Lung (tissue), 12 donors: ENCODE results near the gene GNPTAB. TPM values are rescaled to one million over a fixed set of nuclear protein-coding genes. Genes with fewer than 3 reads are reported as not detected.

ENCODE experiments used
- ATAC-seq: fragments of 200-7000 bp; cut with Tn5 transposase; one replicate; pipeline ENCODE4 v1.9.1; 2020; ENCODE audit warnings: moderate number of reproducible peaks; ENCODE audit not compliant: insufficient read depth, low FRiP score
- DNase-seq, 3 donors: peaks; one replicate each; pipeline ENCODE4 v3.0.0-alpha.2; 2013 to 2017
- H3K27ac ChIP-seq, 2 donors: one replicate each; pipeline ENCODE4 v1.5.1; 2013; ENCODE audit warnings: mild to moderate bottlenecking in 2 of 2, moderate library complexity in 2 of 2, control low read depth in 1 of 2, inconsistent platforms in 1 of 2, low read depth in 1 of 2, low read length in 1 of 2
- H3K27me3 ChIP-seq, 3 donors: one replicate each; pipeline ENCODE4 v1.5.1; 2013; ENCODE audit warnings: low read length in 2 of 3; ENCODE audit not compliant: control insufficient read depth in 3 of 3, insufficient read depth in 3 of 3
- H3K36me3 ChIP-seq, 4 donors: one replicate each; pipeline ENCODE4 v1.5.1; 2013; ENCODE audit warnings: low read length in 4 of 4, mild to moderate bottlenecking in 1 of 4, moderate library complexity in 1 of 4; ENCODE audit not compliant: control insufficient read depth in 4 of 4, insufficient read depth in 4 of 4
- H3K4me1 ChIP-seq, 5 donors: one replicate each; pipeline ENCODE4 v1.5.1; 2013; ENCODE audit warnings: low read length in 5 of 5, mild to moderate bottlenecking in 2 of 5, moderate library complexity in 1 of 5; ENCODE audit not compliant: control insufficient read depth in 5 of 5, insufficient read depth in 5 of 5
- H3K4me3 ChIP-seq: one replicate; pipeline ENCODE4 v1.5.1; 2013; ENCODE audit warnings: mild to moderate bottlenecking, control low read depth, moderate library complexity
- H3K9ac ChIP-seq, 2 donors: one replicate each; pipeline ENCODE4 v1.5.1; 2013; ENCODE audit warnings: low read length in 2 of 2, control low read depth in 1 of 2; ENCODE audit not compliant: insufficient read depth in 1 of 2
- H3K9me3 ChIP-seq, 4 donors: one replicate each; pipeline ENCODE4 v1.5.1; 2013; ENCODE audit warnings: low read length in 3 of 4, mild to moderate bottlenecking in 1 of 4, moderate library complexity in 1 of 4; ENCODE audit not compliant: control insufficient read depth in 4 of 4, insufficient read depth in 3 of 4
- CTCF ChIP-seq: IDR thresholded peaks from 2 replicates; pipeline ENCODE4 v1.5.1; 2012; ENCODE audit warnings: mild to moderate bottlenecking; ENCODE audit errors: control extremely low read depth, extremely low read depth
- WGBS, 2 donors: extraction: QIAGEN DNeasy Blood & Tissue Kit; methylation state at CpG; one replicate each; pipeline ENCODE4 v1.1.7; 2013; 5-methylcytosine and 5-hydroxymethylcytosine counted together
- polyA plus RNA-seq, 2 donors: library from polyadenylated mRNA; stranded (reverse); fragments of 200-250 nt; gene quantifications; one replicate each; pipeline ENCODE4 v1.2.1, GENCODE V29; 2013
- total RNA-seq, 2 donors: library from RNA; depleted of rRNA in 1 of 2; stranded (reverse); fragments of >200 nt in 1 of 2; gene quantifications; one replicate each; pipeline ENCODE4 v1.2.1, GENCODE V29; 2014 to 2021
- donor health status: control.
- donor health status: control.
- donor health status: Bipolar disorder and iron deficiency.
- donor health status: healthy.
- donor health status: DM: yes; HTN: yes; CAD: no.

The GNPTAB gene
- total and polyA plus RNA-seq, 4 donors, result 14.8 to 74.3 (median 39.9) TPM

GRCh38 chr12:101719566-101719965 lies 111.2 kb downstream of the GNPTAB start:
- peaks cover 3 to 10% (median 7%) of the 10 kb centered on the region in 4 donors for H3K36me3 ChIP-seq
- H3K4me1 ChIP-seq, result no peaks in the 10 kb centered on the region
- H3K9me3 ChIP-seq, result no peaks in the 10 kb centered on the region
- H3K4me3 ChIP-seq, result no peak overlapping the region
- H3K27ac ChIP-seq, result no peak overlapping the region
- no peak for ATAC-seq
- no peaks in the 10 kb centered on the region for H3K27me3 ChIP-seq
- H3K9ac ChIP-seq, result no peak overlapping the region
- no peak for DNase-seq
- TF ChIP-seq CTCF, result no peak

- H3K36me3 ChIP-seq, result no peaks in the 10 kb centered on the region
- no peak for TF ChIP-seq CTCF
- H3K27me3 ChIP-seq, result no peaks in the 10 kb centered on the region
- no peak for DNase-seq
- no peaks in the 10 kb centered on the region for H3K9me3 ChIP-seq
- H3K4me1 ChIP-seq, result peaks cover 0 to 8% (median 0%) of the 10 kb centered on the region in 5 donors
- no peak overlapping the region for H3K9ac ChIP-seq
- 71 to 79% methylated on average over 3 of the region's 3 CpGs for WGBS, 2 donors
- H3K27ac ChIP-seq, result peak overlapping the region in 1 of 2 donors; percentile 2
- H3K4me3 ChIP-seq, result no peak overlapping the region
- ATAC-seq, result no peak
These were observed 115.8 kb downstream of the GNPTAB start for GRCh38 chr12:101714877-101715444.

GRCh38 chr12:101713930-101714329 lies 116.8 kb downstream of the GNPTAB start:
- no peaks in the 10 kb centered on the region for H3K27me3 ChIP-seq
- DNase-seq (no peak), ATAC-seq (no peak)
- no peaks in the 10 kb centered on the region for H3K36me3 ChIP-seq
- H3K27ac ChIP-seq, result no peak overlapping the region
- H3K4me3 ChIP-seq, result no peak overlapping the region
- WGBS, 2 donors, result 83 to 87% methylated on average over 2 of the region's 2 CpGs
- peaks cover 0 to 8% (median 0%) of the 10 kb centered on the region in 5 donors for H3K4me1 ChIP-seq
- no peak overlapping the region for H3K9ac ChIP-seq
- no peak for TF ChIP-seq CTCF
- no peaks in the 10 kb centered on the region for H3K9me3 ChIP-seq
